Lower lobe of right lung (tissue), 2 donors: ENCODE measurements around the gene RPGRIP1L. TPM values are rescaled to one million over a fixed set of nuclear protein-coding genes. Genes with fewer than 3 reads are reported as not detected.

Experiments used
- ATAC-seq, 2 donors: fragments of 200-7000 bp; cut with Tn5 transposase; one replicate each; pipeline ENCODE4 v1.9.1; 2020 to 2022; ENCODE audit warnings: mild to moderate bottlenecking in 2 of 2, moderate library complexity in 2 of 2
- DNase-seq: peaks from one replicate; pipeline ENCODE4 v3.0.0-alpha.2; 2020
- H3K27ac ChIP-seq: fragments of 200-600 bp; one replicate; pipeline ENCODE4 v1.8.0; 2022
- H3K27me3 ChIP-seq: fragments of 200-600 bp; one replicate; pipeline ENCODE4 v1.8.0; 2022; ENCODE audit warnings: low read depth
- H3K36me3 ChIP-seq: fragments of 200-600 bp; one replicate; pipeline ENCODE4 v1.8.0; 2022; ENCODE audit warnings: mild to moderate bottlenecking
- H3K4me1 ChIP-seq: fragments of 200-600 bp; one replicate; pipeline ENCODE4 v1.8.0; 2022
- H3K4me3 ChIP-seq: fragments of 200-600 bp; one replicate; pipeline ENCODE4 v1.8.0; 2022; ENCODE audit warnings: mild to moderate bottlenecking
- H3K9me3 ChIP-seq: fragments of 200-600 bp; one replicate; pipeline ENCODE4 v1.8.0; 2022
- intact Hi-C: fragments of 100-400 bp; cut with DNase I; formaldehyde crosslinking; loops from one replicate; pipeline ENCODE4 v1.11.0; 2022
- long read RNA-seq: library from polyadenylated mRNA; unstranded; transcript quantifications from one replicate; pipeline ENCODE4 v2.0.0, GENCODE V29; 2021
- total RNA-seq: library from RNA; stranded (reverse); fragmentation: NEBNext Ultra II Directional; extraction: Animal tissue kit (Norgen Biotek cat#: 25700); gene quantifications from one replicate; pipeline ENCODE4 v1.2.1, GENCODE V29; 2021
- TF ChIP-seq, protein P1 (sequence below): fragments of 200-600 bp; IDR thresholded peaks from one replicate; pipeline ENCODE4 v1.8.0; 2022; ENCODE audit warnings: antibody characterized with exemption, mild to moderate bottlenecking
- donor health status: DM: no; HTN: yes; CAD: no; lungs with severe emphysema.

RPGRIP1L gene
- total RNA-seq: 6.6 TPM
- long read RNA-seq, full-length matches to known transcripts: 2 of 5 reads
- long read RNA-seq, partial matches to known transcripts: 1 of 5 reads
- long read RNA-seq, other reads (novel, unspliced or antisense): 2 of 5 reads

DNA sequence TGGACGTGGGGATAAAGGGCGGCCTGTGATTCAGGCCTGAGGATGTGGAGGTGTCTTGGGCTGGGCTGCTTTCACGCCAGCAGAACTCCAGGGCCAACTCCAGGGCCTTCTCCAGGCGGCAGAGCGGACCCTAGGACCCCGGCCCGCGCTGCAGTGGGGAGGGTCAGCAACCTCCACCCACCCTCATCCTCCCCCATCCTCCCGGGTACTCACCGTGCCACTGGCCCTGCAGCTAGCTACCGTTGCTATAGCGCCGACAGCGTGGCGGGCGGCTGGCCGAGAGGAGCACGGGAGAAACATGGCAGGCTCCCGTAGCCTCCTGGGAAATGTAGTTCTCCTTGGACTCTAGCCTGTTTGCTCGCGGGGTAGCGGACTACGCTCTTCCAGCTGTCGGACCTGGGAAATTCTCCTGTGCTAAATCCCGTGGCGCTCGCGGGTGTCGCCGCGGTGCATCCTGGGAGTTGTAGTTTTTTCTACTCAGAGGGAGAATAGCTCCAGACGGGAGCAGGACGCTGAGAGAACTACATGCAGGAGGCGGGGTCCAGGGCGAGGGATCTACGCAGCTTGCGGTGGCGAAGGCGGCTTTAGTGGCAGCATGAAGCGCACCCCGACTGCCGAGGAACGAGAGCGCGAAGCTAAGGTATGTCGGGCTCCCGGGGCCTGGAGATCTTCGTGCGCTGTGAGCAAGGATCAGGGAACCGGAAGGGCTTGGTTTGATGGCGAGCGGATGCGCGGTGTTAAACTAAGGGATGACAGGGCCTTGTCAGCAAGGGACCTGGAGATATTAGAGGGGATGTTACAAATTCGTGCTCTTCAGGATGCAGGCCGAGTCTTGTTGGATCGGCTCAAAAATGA, at the start of gene RPGRIP1L, which contains the start of gene FTO:
RPGRIP1L (minus strand) TSS at position 270 of the 855 bp plus-strand sequence. CDS start 3,136 bp downstream, outside the sequence.
FTO (plus strand) TSS at position 567 of the 855 bp plus-strand sequence.
- Histone ChIP-seq H3K27ac (peak within 1 kb of the TSS; percentile 84), H3K4me3 (peak within 1 kb of the TSS; percentile 92), H3K36me3 (no peaks in the 10 kb centered on the region), H3K9me3 (no peaks in the 10 kb centered on the region), H3K4me1 (peaks cover 19% of the 10 kb centered on the region), H3K27me3 (no peaks in the 10 kb centered on the region)
- ATAC-seq (peak; percentile 100), DNase-seq (peak; percentile 97)
- TF ChIP-seq, protein P1, sequence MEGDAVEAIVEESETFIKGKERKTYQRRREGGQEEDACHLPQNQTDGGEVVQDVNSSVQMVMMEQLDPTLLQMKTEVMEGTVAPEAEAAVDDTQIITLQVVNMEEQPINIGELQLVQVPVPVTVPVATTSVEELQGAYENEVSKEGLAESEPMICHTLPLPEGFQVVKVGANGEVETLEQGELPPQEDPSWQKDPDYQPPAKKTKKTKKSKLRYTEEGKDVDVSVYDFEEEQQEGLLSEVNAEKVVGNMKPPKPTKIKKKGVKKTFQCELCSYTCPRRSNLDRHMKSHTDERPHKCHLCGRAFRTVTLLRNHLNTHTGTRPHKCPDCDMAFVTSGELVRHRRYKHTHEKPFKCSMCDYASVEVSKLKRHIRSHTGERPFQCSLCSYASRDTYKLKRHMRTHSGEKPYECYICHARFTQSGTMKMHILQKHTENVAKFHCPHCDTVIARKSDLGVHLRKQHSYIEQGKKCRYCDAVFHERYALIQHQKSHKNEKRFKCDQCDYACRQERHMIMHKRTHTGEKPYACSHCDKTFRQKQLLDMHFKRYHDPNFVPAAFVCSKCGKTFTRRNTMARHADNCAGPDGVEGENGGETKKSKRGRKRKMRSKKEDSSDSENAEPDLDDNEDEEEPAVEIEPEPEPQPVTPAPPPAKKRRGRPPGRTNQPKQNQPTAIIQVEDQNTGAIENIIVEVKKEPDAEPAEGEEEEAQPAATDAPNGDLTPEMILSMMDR: peak; percentile 18
- intact Hi-C loops: no loop called here

DNA sequence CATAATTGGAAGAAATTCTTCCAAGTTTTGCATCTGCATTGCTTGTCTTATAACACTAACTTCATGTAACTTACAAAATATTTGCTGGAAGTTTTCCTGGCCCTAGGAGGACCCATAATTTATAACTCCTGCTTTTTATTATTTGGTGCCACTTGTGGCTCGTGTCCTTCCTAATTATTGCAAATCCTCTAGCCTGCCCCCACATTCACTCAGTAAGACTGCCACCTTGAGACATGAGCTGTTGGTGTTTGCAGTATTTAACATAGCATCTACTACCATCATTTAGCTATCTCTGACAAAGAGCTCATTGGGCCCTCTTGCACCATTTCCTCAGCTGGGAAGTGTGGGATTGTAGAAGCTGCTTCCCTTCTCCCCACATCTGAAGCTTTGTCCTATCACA, 49.8 kb upstream of the RPGRIP1L start:
- ATAC-seq (no peak), DNase-seq (no peak)
- Histone ChIP-seq H3K9me3 (no peaks in the 10 kb centered on the region), H3K4me3 (no peak overlapping the region), H3K27me3 (no peaks in the 10 kb centered on the region), H3K27ac (no peak overlapping the region), H3K36me3 (no peaks in the 10 kb centered on the region), H3K4me1 (no peaks in the 10 kb centered on the region)
- TF ChIP-seq, protein P1: no peak
- intact Hi-C loops: no loop called here

DNA sequence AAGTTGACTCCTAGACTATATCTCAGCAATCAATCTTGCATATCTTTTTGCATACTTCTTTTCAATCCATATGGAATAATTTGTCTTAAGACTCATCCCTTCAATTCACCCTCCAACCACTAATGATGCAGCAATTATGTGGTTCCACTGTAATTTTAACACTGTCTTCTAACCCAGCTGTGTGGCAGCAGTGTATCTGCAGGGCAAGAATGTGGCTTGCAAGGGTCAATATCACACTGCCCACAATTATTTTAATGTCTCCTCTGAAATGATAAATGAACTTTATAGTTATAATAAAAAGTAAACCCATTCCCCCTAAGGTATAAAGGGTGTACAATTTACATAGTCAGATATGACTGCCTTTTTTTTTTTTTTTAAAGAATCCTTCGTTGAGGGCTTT, 48.9 kb upstream of the RPGRIP1L start:
- Histone ChIP-seq H3K36me3 (no peaks in the 10 kb centered on the region), H3K4me1 (no peaks in the 10 kb centered on the region), H3K27me3 (no peaks in the 10 kb centered on the region), H3K27ac (no peak overlapping the region), H3K9me3 (no peaks in the 10 kb centered on the region), H3K4me3 (no peak overlapping the region)
- TF ChIP-seq, protein P1: no peak
- no peak for DNase-seq
- ATAC-seq: no peak
- intact Hi-C loops: no loop called here

DNA sequence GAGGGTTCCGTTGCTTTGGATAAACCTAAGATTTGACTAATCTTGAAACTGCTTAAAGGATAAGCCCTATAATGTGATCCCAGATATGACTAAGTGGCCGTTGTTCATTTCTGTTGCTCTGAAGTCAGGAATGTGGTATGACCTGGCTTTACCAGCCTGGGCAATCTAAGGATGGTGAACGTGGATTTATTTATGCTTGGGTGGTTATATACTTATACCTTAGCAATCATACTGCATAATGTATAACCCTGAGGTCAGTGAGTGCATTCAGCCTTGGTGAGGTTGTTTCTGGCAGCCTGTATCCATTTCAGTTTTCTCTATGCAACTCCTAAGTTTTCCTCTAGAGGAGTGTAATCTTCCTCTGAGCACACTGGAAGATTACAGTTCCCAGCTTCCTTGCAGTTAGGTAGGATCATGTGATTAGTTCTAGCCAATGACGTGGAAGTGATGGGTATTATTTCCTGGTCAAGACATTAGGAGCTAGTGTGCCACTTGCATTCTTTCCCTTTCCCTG, 42.2 kb upstream of the RPGRIP1L start:
- Histone ChIP-seq H3K4me1 (peaks cover 17% of the 10 kb centered on the region), H3K4me3 (no peak overlapping the region), H3K9me3 (no peaks in the 10 kb centered on the region), H3K27me3 (no peaks in the 10 kb centered on the region), H3K36me3 (no peaks in the 10 kb centered on the region), H3K27ac (no peak overlapping the region)
- ATAC-seq (no peak), DNase-seq (no peak)
- intact Hi-C loops: no loop called here
- TF ChIP-seq, protein P1: no peak

DNA sequence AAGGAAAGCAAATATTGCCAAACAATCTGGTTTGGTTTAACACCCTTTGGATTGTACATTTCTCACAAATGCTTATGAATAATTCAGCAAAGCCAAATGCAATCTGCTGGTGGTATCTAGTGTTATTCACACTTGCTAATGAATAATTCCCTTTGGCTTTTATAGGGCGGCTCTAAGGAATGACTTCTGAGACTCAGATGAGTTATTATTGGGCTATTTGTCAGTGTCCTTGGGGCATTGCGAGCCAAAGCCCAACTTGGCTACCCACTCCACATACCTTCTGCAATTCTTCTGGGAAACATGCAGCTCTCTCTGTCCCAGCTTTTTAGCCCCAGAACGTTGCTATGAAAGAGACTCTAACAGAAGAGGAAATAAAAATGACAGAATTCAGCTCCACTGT, 41.4 kb upstream of the RPGRIP1L start:
- DNase-seq (no peak), ATAC-seq (no peak)
- TF ChIP-seq, protein P1: no peak
- H3K27ac ChIP-seq: no peak overlapping the region
- no peaks in the 10 kb centered on the region for H3K9me3 ChIP-seq
- H3K4me1 ChIP-seq: peaks cover 17% of the 10 kb centered on the region
- H3K27me3 ChIP-seq: no peaks in the 10 kb centered on the region
- no peak overlapping the region for H3K4me3 ChIP-seq
- H3K36me3 ChIP-seq: no peaks in the 10 kb centered on the region
- intact Hi-C loops: no loop called here
